HG03135 (cell line): ENCODE data around the gene KDM1B.
"Not testable (repeated sequence)": the region's sequence is repeated elsewhere in the genome, so short reads cannot be mapped to it uniquely, and the experiment has no call there.

Experiments
- ATAC-seq: cut with Tn5 transposase; IDR thresholded peaks from one replicate; pipeline ENCODE4 v1.9.1; 2021; ENCODE audit warnings: mild to moderate bottlenecking, moderate library complexity; ENCODE audit not compliant: unreplicated experiment

Gene KDM1B

DNA sequence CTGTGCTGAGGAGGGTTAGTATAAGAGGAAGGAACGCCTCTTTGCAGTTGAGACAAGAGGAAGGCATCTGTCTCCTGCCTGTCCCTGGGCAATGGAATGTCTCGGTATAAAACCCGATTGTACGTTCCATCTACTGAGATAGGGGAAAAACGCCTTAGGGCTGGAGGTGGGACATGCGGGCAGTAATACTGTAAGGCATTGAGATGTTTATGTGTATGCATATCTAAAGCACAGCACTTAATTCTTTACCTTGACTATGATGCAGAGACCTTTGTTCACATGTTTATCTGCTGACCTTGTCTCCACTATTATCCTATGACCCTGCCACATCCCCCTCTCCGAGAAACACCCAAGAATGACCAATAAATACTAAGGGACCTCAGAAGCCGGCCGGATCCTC is 71.9 kb downstream of the KDM1B start:
- ATAC-seq, result not testable (repeated sequence)

DNA sequence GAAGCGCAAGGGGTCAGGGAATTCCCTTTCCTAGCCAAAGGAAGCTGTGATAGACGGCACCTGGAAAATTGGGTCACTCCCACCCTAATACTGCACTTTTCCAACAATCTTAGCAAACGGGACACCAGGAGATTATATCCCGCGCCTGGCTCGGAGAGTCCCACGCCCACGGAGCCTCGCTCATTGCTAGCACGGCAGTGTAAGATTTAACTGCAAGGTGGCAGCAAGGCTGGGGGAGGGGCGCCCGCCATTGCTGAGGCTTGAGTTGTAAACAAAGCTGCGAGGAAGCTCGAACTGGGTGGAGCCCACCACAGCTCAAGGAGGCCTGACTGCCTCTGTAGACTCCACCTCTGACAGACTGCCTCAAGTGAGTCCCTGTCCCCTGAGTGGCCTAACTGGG is 73.4 kb downstream of the KDM1B start:
- not testable (repeated sequence) for ATAC-seq

DNA sequence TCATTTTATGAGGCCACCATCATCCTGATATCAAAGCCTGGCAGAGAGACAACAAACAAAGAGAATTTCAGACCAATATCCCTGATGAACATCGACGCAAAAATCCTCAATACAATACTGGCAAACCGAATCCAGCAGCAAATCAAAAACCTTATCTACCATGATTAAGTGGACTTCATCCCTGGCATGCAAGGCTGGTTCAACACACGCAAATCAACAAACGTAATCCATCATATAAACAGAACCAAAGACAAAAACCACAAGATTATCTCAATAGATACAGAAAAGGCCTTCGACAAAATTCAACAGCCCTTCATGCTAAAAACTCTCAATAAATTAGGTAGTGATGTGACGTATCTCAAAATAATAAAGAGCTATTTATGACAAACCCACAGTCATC is 76.6 kb downstream of the KDM1B start:
- ATAC-seq, result not testable (repeated sequence)

DNA sequence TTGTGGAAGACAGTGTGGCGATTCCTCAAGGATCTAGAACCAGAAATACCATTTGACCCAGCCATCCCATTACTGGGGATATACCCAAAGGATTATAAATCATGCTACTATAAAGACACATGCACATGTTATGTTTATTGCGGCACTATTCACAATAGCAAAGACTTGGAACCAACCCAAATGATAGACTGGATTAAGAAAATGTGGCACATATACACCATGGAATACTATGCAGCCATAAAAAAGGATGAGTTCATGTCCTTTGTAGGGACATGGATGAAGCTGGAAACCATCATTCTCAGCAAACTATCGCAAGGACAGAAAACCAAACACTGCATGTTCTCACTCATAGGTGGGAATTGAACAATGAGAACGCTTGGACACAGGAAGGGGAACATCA is 78.5 kb downstream of the KDM1B start:
- ATAC-seq, result not testable (repeated sequence)

DNA sequence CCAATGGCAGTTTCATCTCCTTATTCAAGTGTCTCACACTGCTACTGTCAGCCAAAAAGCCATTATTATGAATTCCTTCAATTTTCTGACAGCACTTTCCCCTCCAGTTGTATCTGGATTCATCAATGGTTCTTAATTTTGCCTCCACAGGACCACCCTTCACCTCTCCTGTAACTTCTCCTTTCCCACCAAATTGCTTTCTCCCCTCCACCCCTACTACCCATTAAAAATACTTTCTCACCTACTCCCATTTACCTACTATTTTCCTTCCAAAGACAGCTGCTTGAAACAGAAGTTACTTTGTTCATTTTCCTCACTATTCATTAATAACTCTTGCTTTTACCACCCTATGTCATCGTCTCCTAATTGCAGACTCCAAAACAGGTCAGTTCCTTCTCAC is 79.3 kb downstream of the KDM1B start:
- ATAC-seq, result no peak

DNA sequence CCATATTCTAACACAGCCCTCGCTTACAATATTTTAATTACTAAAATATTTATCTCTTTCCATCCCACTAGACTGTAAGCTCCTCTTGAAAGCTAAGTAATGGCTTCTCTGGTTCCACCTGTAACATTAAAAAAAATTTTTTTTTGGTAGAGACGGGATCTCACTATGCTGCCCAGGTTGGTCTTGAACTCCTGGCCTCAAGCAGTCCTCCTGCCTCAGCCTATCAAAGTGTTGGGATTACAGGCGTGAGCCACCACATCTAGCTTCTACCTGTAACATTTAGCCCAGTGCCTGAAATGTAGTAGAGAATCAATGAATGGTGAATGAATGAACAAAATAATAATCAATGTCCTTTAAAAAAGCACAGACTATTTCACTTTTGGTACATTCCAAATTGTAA is 80.3 kb downstream of the KDM1B start:
- ATAC-seq, result no peak

DNA sequence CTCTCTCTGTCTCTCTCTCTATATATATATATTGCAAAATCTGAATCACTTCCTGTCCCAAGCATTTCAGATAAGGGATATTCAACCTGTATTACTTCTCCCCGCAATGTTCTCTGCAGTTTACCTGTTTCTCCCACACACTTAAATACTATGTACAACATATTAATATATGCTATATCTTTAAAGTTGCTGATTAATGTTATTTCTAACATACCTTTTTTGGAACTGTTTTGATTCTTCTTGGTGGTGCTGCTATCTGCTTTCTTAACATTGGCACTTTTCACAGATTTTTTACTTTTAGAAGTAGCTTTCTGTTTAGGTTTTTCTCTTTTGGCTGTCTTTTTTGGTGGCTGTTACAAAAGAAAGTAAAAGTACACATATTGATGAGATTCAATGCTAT is 81.9 kb downstream of the KDM1B start:
- ATAC-seq, result no peak

DNA sequence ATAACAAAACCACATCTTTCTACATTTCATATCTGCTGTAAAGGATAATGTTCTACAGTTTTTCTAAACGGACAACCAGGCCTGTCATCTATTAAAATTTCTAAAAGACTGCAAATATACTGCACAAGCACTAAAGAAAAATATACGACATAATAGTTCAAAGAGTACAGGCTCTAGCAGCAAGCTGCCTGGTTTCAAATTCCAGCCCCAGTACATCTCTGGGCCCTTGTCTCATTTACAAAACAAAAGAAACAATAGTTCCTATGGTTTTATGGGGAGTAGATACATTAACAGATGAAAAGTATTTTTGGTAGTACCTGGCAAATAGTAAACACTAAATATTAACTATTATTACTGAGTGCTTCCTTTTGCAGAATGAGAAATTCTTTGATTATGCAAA is 85.0 kb downstream of the KDM1B start:
- no peak for ATAC-seq

DNA sequence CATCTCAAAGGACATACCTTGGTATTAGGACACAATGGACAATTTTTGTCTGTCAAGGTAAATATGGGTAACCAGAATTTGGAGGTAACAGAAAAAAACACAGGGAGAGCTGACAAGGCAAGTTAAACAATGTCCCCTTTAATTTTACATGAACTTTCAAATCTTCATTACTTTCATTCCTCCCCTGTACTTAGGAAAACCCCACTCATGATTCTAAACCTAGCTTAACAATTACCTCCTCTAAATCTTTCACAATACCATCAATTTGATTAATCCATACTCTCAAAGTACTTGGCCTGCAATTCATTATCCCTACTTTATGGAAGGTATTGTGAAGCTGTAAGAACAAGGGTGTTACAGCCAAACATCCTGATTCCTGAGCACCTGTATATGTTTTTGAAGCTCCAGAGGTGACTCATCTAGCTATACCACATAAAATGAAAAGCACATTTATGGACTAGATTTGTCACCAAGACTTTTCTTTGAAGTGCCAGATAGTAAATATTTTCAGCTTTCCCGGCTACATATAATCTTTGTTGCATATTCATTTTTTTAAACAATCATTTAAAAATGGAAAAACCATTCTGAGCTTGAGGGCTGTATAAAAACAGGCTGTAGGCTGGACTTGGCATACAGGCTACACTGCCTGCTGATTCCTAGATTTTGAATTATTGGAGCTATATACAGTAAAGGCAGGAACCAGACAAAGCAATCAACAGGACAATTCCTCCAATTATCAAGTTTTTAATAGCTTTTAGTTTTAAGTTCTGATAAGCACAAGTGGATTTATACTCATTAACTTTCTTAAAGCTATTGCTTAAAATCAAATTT is 86.2 kb downstream of the KDM1B start:
- no peak for ATAC-seq

DNA sequence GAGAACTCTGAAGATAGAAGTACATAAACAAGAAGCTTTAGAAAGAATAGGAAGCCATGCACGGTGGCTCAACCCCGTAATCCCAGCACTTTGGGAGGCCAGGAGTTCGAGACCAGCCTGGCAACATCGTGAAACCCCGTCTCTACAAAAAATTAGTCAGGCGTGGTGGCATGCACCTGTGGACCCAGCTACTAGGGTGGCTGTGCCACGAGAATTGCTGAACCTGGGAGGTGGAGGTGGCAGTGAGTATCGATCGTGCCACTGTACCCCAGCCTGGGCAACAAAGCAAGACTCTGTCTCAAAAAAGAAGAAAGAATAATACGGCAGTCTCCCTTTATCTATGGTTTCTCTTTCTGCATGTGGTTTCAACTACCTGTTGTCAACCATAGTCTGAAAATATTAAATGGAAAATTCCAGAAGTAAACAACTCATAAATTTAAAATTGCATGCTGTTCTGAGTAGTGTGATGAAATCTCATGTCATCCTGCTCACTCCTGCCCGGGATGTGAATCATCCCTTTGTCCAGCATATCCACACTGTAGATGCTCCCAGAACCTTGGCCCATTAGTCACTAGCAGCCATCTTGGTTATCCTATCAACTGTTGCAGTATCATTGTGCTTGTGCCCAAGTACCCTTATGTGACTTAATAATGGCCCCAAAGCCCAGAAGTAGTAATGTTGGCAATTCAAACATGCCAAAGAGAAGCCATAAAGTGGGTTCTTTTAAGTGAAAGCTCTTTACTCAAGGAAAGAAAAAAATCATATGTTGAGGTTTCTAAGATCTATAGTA is 87.0 kb downstream of the KDM1B start:
- ATAC-seq, result no peak

DNA sequence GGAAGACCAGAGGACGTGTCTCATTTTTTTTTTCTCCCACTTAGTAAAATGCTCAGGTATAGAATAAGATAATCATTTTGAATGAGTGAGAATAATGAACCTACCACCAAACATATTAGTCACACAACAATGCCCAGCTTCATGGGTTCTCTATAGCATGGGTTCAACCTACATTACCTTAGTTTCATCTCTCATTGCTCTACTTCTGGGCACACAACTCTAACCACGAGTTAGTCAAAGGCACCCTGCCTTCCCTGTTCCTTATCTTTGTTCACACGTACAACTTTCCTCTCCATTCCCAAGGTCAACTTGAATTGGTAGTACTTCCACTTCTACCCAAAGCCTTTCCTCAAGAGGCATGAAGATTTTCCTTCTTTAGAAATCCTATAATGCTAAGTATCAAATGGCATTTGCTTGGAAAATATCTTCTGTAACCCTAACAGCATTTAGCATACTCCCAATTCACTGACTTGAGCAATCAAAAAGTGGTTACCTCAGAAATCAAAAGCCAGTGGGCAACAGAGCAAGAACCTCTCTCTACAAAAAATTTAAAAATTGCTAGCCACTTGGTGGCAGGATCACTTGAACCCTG is 88.2 kb downstream of the KDM1B start:
- no peak for ATAC-seq

DNA sequence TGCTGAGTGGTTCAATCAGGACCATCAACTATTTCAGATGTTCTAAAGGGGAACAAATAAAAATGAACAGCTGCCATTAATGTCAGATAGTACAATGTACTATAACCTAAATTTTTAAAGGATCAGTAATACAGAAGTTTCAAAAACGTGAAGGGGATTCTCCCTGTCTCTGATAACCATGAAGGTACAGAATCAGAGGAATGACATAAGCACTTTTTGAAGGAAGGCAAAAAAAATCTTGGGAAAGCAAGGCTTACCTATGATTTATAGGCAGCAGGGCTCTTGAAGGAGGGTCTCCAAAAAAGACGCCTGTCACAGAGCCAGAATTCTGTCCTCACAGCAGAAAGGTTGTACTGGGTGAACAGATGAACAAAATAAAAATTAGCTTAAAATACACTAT is 89.0 kb downstream of the KDM1B start:
- ATAC-seq, result no peak

DNA sequence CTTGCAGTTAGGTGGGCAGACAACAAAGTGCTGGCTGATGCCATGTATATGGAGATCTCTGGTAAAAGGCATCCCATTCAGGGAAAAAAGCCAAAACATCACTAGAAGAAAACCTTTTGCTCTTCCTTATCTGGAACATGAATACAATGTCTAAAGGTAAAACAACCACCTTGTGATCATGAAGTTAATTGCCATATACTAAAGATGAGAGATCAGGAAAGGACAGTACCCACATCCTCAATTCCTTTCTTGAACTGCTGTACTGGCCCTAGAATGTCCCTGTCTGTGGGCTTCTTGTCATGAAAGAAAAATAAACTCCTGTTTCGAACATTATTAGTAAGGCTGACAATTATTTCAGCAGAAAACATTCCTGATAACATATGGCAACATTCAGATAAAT is 89.9 kb downstream of the KDM1B start:
- ATAC-seq, result no peak

DNA sequence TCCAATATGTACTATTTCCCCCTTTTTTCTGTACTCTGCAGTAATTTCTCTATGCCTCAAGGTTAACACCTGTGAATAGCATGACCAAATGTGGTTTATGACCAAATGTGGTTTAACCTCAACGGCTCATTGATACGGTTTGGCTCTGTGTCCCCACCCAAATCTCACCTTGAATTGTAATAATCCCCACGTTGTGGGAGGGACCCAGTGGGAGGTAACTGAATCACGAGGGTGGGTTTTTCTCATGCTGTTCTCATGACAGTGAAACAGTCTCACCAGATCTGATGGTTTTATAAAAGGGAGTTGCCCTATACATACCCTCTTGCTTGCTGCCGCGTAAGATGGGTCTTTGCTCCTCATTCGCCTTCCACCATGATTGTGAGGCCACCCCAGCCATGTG is 90.4 kb downstream of the KDM1B start:
- ATAC-seq, result no peak

DNA sequence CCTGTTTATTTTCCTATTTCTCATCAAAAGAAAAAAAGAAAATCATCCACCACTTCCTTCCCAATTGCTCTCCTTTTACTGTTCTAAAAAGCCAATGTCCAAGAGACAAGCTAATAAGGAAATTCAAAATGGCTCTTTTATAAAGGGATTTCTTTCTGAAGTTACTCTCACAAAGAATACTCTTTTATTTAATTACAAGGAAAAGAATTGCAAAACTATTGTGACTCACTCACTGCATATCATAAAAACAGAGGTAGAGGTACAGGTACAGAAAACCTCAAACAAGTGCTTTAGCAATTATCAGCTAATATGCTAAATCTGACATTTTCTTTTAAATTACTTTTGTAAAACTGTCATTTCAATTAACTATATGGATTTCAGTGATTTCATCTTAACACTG is 91.0 kb downstream of the KDM1B start:
- ATAC-seq, result no peak

DNA sequence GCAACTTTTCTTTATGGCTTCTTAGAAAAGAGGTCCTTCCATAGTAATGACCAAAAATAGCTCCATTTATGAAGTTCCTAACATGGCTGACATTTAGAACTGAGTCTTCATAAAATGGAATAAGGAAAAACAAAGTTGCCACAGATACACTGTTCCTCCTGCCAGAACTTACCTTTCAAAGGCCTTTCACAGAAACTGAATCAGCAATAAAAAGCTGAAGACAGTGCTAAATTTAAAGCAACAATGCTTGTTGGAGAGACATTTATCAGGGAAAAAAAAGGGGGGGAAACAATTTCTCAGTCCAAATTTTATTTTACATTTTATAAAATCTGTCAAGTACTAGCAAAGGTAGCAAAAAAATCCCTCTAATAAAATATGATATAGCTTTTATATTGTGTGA is 91.8 kb downstream of the KDM1B start:
- ATAC-seq, result no peak

DNA sequence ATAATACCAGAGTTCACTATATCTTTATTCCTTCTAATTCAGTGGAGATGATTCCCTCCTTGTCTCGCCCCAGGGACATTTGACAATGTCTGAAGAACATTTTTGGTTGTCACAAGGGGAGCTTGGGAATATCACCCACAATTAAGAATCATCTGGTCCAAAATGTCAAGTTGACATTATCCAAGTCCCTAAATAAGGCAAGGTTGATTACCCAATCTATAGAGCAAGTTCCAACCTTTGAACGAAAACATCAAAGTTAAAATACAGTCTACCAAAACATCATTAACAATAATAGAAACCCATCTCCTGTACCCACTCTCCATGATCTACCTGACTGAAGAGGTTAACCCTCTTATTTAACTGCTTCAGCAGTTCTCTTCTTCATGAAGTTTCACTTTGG is 93.5 kb downstream of the KDM1B start:
- ATAC-seq, result no peak

DNA sequence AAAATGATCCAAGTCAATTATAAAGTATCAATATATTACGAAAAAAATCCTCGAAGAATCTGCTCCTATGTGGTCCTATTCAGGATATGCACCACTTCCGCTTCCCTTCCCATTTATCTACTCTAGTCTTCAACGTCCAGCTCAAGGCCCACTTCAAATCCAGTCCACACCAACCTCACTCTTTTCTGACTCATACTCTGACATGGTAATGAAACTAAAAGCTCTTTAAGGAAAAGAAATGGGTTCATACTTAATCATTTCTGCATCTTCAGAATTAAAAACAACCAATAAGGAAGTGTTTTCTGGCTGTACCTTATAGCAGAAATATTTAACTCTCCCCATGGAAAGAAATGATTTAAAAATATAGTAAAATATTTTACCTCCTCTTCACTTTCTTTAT is 94.0 kb downstream of the KDM1B start:
- ATAC-seq, result no peak

DNA sequence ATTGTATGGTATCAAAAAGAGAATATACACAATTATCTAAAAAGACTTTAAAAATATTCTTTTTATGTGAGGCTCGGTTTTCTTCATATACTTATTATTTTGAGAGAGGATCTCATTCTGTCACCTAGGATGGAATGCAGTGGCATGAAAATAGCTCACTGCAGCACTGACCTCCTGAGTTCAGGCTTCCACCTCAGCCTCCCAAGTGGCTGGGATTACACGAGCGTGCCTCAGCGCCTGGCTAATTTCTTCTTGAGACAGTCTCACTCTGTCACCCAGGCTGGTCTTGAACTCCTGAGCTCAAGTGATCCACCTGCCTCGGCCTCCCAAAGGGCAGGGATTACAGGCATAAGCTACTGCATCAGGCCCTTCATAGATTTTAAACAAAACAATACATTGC is 98.4 kb downstream of the KDM1B start:
- ATAC-seq, result no peak

DNA sequence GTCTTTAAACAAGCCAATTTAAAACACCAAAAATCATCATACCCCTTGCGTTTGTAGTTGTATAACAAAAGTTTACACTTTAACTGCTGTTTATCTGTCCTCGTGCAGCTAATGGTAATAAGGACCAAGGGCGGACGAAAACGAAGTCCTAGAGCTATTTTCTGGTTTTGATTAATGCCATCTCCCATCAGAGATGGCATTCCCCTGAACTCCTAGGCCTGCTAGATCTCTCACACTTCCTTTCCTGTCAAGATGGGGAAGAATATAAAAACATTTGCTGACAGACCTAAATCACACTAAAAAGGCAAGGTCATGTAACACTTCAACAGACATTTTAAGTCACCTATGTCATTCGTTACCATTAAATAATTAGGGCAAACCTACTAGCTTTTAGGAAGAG is 99.6 kb downstream of the KDM1B start:
- no peak for ATAC-seq

DNA sequence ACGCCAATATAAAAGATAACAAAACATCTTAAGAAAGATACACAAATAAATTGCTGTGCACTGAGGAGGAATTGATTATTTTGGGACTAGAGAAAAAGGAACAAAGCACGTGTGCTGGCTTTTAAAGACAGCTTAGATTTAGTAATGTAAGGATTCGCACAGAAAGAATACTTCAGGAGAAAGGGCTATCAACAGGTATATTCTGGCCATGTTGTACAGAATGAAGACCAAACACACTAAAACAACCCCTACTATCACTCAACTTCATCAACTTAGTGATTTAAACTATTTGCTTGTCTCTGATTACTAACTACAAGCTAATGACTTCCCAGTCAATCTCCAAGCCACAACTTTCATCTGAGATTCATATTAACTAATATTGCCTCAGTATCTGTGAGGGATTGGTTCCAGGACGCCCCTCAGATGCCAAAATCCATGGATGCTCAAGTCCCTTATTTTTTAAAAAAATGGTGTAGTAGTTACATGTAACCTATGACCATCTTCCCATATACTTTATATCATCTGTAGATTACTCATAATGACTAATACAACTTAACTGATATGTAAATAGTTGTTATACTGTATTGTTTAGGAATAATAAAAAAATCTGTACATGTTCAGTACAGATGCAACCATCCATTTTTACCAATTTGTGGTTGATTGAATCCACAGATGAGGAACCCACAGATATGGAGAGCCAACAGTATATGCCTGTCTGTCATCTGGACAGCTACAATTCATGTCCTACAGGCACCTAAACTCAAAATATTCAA is 104.6 kb downstream of the KDM1B start:
- no peak for ATAC-seq
